Glutamatergic neuron (in vitro differentiated cells): Measurements from ENCODE around the gene ZNF558. TPM values are rescaled to one million over a fixed set of nuclear protein-coding genes. Genes with fewer than 3 reads are reported as not detected.
A peak's percentile ranks its signal among the peaks of the same experiment; 100 is the strongest.

Experiments used
- DNase-seq: peaks from one replicate; pipeline ENCODE4 v3.0.0; 2022
- H3K27ac Mint-ChIP-seq: one replicate; pipeline ENCODE4 v1.8.0; 2020; ENCODE audit warnings: mild to moderate bottlenecking, mixed read lengths, inconsistent platforms; ENCODE audit not compliant: unreplicated experiment
- H3K27me3 Mint-ChIP-seq: one replicate; pipeline ENCODE4 v1.8.0; 2020; ENCODE audit warnings: mild to moderate bottlenecking, moderate library complexity, mixed read lengths, inconsistent platforms; ENCODE audit not compliant: unreplicated experiment
- H3K36me3 Mint-ChIP-seq: one replicate; pipeline ENCODE4 v1.8.0; 2020; ENCODE audit warnings: mild to moderate bottlenecking, mixed read lengths, inconsistent platforms; ENCODE audit not compliant: unreplicated experiment
- H3K4me1 Mint-ChIP-seq: one replicate; pipeline ENCODE4 v1.8.0; 2020; ENCODE audit warnings: mild to moderate bottlenecking, low read depth, mixed read lengths, inconsistent platforms; ENCODE audit not compliant: unreplicated experiment
- H3K4me3 Mint-ChIP-seq: one replicate; pipeline ENCODE4 v1.8.0; 2020; ENCODE audit warnings: mild to moderate bottlenecking, mixed read lengths, inconsistent platforms; ENCODE audit not compliant: unreplicated experiment
- H3K9me3 Mint-ChIP-seq: one replicate; pipeline ENCODE4 v1.8.0; 2020; ENCODE audit warnings: mild to moderate bottlenecking, moderate library complexity, mixed read lengths, inconsistent platforms; ENCODE audit not compliant: unreplicated experiment
- CTCF ChIP-seq: fragments of 200-600 bp; sonication (generic); IDR thresholded peaks from one replicate; pipeline ENCODE4 v1.5.0; 2021; ENCODE audit not compliant: partially characterized antibody, unreplicated experiment
- long read RNA-seq: library from polyadenylated mRNA; unstranded; transcript quantifications from one replicate; pipeline ENCODE4 v2.0.0, GENCODE V29; 2020; ENCODE audit not compliant: unreplicated experiment
- total RNA-seq: library from RNA; stranded (reverse); fragmentation: NEBNext Ultra II Directional; extraction: Animal tissue kit (Norgen Biotek cat#: 25700); gene quantifications from one replicate; pipeline ENCODE4 v1.2.1, GENCODE V29; 2021; ENCODE audit not compliant: unreplicated experiment

The ZNF558 gene
- 11.7 TPM for total RNA-seq
- long read RNA-seq, partial matches to known transcripts: 0 of 2 reads
- long read RNA-seq, other reads (novel, unspliced or antisense): 2 of 2 reads

DNA sequence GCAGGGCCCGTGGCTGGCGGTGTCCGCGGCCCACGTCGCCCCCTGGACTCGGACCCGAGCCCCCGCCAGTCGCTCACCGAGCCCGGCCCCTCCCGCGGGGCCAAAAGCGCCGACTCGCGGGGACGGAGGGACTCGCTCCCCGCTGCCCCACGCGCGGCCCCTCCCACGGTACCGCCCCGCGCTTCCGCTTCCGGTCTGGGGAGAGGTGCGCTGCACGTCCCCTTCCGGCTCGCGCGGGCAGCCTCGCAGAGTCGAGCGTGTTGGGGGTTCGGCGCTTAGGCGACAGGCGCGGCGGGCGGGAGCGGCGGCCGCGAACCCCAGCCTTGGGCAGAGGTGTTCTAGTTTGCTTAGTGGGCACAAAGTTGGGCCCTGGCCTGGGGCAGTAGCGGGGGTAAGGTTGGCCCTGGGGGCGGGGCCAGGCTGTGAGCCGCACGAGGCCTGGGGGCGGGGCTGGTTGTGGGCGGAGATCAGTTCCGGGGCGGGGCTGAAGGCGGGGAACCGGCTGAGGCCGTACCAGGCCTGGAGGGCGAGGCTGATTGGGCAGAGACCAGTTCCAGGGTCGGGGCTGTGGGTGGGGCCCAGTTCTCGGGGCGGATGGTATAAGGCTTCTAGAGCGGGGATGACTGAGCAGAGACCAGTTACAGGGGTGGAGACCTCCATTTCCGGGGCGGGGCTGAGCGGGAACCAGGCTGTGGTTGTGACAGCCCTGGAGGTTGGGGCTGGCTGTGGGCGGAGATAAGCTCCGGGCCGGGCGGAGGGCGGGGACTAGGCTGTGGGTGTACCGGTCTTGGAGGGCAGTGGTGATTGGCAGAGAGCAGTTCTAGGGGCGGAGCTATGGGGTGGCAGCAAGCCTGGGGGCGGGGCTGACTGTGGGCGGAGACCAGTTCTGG lies at the start of gene ZNF558, which contains the start of gene MBD3L1:
TSS of gene ZNF558 (minus strand) at position 173 of the 890 bp plus-strand sequence. CDS start 9,645 bp downstream, outside the sequence.
TSS of gene MBD3L1 (plus strand) at position 246 of the 890 bp plus-strand sequence. CDS start 10,302 bp downstream, outside the sequence.
- peaks cover 2% of the 10 kb centered on the region for H3K27me3 Mint-ChIP-seq
- no peaks in the 10 kb centered on the region for H3K4me1 Mint-ChIP-seq
- H3K9me3 Mint-ChIP-seq: peaks cover 24% of the 10 kb centered on the region
- peaks cover 10% of the 10 kb centered on the region for H3K36me3 Mint-ChIP-seq
- H3K4me3 Mint-ChIP-seq: peak within 1 kb of the TSS; percentile 59
- no peak for TF ChIP-seq CTCF
- DNase-seq: peak; percentile 76
- H3K27ac Mint-ChIP-seq: no peak within 1 kb of the TSS

DNA sequence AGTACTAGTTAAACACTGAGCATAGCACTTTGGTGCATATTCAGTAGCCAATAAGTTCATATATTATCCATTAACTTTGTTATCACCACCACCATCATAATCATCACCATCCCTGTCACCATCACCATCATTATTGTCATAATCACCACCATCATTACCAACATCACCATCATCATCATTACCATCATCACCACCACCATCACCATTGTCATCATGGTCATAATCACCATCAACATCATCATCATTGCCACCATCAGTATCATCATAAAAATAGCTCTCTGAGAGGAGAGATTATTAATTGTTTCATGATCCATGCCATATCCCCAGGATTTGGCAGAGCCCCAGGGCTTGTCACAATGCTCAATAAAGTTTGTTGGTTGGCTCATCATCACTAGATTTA lies 49.4 kb upstream of the ZNF558 start:
- Mint-ChIP-seq H3K27me3 (peaks cover 4% of the 10 kb centered on the region), H3K27ac (no peak overlapping the region), H3K4me3 (no peak overlapping the region), H3K4me1 (no peaks in the 10 kb centered on the region), H3K36me3 (peaks cover 12% of the 10 kb centered on the region), H3K9me3 (peaks cover 21% of the 10 kb centered on the region)
- no peak for TF ChIP-seq CTCF
- DNase-seq: no peak

DNA sequence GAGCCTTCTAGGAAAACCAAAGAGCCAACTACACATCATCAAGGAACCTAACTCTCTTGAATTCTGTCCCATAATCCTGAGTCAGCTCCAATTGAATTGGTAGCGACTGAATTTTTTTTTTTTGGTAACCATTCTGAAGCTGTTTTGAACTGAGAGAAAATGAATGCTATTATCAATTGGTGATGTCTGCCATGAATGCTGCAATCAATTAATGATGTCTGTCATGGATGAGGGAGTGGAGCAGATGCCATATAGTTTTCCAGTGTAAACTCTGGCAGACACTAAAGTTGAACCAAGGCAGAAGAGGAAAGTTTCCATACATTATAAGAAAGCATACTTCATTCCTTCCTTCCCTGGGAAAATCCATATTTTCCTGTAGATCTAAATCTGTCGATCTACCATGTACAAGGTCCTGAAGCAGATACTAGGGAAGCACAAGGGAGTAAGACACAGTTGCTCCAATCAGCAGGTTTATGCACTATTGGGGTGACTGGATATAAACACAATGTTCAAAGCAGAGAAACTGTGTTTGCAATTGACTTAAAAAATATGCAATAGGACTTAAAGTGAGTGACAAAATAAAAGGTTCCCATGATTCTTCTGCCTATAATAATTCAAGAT lies 48.9 kb upstream of the ZNF558 start:
- H3K4me3 Mint-ChIP-seq: no peak overlapping the region
- no peak for TF ChIP-seq CTCF
- H3K9me3 Mint-ChIP-seq: peaks cover 21% of the 10 kb centered on the region
- no peak for DNase-seq
- no peaks in the 10 kb centered on the region for H3K4me1 Mint-ChIP-seq
- H3K27ac Mint-ChIP-seq: no peak overlapping the region
- H3K27me3 Mint-ChIP-seq: peaks cover 4% of the 10 kb centered on the region
- peaks cover 12% of the 10 kb centered on the region for H3K36me3 Mint-ChIP-seq

GRCh38 chr19:8877854-8878705 lies 46.0 kb upstream of the ZNF558 start:
- Mint-ChIP-seq H3K9me3 (peaks cover 20% of the 10 kb centered on the region), H3K4me3 (no peak overlapping the region), H3K27me3 (peaks cover 4% of the 10 kb centered on the region), H3K36me3 (peaks cover 14% of the 10 kb centered on the region), H3K27ac (no peak overlapping the region), H3K4me1 (no peaks in the 10 kb centered on the region)
- no peak for DNase-seq
- no peak for TF ChIP-seq CTCF
